Measurements from ENCODE around the gene GUCD1.

DNA sequence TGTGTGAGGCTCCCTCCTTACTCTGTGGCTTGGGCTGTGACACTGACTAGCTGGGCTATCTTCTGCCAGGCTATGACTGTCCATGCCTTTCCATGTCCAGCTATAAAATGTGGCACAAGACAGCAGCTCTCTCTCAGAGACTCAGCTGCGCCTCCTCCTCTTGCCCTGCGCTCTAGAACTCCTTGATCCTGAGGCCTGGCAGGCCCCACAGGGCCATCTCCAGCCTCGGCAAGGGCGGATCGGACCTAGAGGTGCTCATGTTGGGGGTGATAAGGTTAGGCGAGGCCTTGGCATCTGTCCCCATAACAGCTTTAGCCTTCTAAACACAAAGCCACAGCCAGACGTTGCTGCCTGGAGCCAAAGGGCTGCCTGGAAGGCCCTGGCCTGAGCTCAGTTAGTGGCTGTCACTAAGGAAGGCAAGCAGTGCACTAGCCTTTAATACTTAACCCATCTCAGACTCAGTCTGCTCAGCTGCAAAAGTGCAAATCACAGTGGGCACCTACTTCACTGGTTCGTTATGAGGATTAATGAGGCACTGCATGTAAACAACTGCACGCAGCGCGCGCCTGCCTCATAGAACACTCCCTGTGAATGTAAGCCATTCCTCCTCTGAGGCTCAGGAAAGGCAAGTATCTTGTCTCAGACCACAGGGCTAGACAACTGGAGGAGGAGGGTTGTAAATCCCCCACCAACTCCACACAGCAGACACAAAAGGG lies 1.2 kb downstream of the GUCD1 start:
- TF ChIP-seq, protein P1, sequence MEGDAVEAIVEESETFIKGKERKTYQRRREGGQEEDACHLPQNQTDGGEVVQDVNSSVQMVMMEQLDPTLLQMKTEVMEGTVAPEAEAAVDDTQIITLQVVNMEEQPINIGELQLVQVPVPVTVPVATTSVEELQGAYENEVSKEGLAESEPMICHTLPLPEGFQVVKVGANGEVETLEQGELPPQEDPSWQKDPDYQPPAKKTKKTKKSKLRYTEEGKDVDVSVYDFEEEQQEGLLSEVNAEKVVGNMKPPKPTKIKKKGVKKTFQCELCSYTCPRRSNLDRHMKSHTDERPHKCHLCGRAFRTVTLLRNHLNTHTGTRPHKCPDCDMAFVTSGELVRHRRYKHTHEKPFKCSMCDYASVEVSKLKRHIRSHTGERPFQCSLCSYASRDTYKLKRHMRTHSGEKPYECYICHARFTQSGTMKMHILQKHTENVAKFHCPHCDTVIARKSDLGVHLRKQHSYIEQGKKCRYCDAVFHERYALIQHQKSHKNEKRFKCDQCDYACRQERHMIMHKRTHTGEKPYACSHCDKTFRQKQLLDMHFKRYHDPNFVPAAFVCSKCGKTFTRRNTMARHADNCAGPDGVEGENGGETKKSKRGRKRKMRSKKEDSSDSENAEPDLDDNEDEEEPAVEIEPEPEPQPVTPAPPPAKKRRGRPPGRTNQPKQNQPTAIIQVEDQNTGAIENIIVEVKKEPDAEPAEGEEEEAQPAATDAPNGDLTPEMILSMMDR (IDR thresholded peaks at IDR 0.05; ENCODE audit: low read length): no peak
- no peak for TF ChIP-seq EZH2 (IDR thresholded peaks at IDR 0.05; ENCODE audit: borderline replicate concordance, low read length)

Data from OCI-LY1 (cell line).